Tibial artery (tissue), 4 donors: ENCODE data around the gene PRSS27.

Experiments used
- DNase-seq, 2 donors: peaks; one replicate each; pipeline ENCODE4 v3.0.0-alpha.2; 2019
- H3K27ac ChIP-seq, 2 donors: fragments of 200-600 bp; sonication (generic) in 1 of 2; 1 replicate in 1 of 2; 2 replicates in 1 of 2; pipeline ENCODE4 v1.5.1; 2018 to 2019; ENCODE audit warnings: mild to moderate bottlenecking in 1 of 2
- H3K27me3 ChIP-seq, 2 donors: fragments of 200-600 bp; sonication (generic) in 1 of 2; one replicate each; pipeline versions ENCODE4 v1.5.1 to v1.6.0; 2016 to 2019
- H3K36me3 ChIP-seq, 3 donors: fragments of 200-600 bp; sonication (generic) in 2 of 3; one replicate each; pipeline ENCODE4 v1.5.1; 2016 to 2019; ENCODE audit warnings: mild to moderate bottlenecking in 2 of 3
- H3K4me1 ChIP-seq, 4 donors: fragments of 200-600 bp; sonication (generic) in 2 of 4; 1 replicate in 3 of 4; 2 replicates in 1 of 4; pipeline ENCODE4 v1.5.1; 2016 to 2019
- H3K4me3 ChIP-seq, 2 donors: fragments of 200-600 bp; sonication (generic) in 1 of 2; 1 replicate in 1 of 2; 2 replicates in 1 of 2; pipeline ENCODE4 v1.5.1; 2018 to 2019; ENCODE audit warnings: mild to moderate bottlenecking in 2 of 2
- H3K9me3 ChIP-seq, 3 donors: fragments of 200-600 bp; sonication (generic) in 1 of 3; one replicate each; pipeline ENCODE4 v1.5.1; 2016 to 2019
- intact Hi-C: fragments of 100-400 bp; cut with DNase I; formaldehyde crosslinking; loops from one replicate; pipeline ENCODE4 v1.15.0; 2023; ENCODE audit warnings: low total_unique reads
- TF ChIP-seq, protein P1 (sequence below), 2 experiments: fragments of 200-600 bp in 1 of 2; fragments of 450-650 bp in 1 of 2; IDR thresholded peaks; one replicate each; pipeline ENCODE4 v1.5.1; 2017 to 2019; ENCODE audit warnings: antibody characterized with exemption in 2 of 2, mild to moderate bottlenecking in 1 of 2, moderate library complexity in 1 of 2

The PRSS27 gene

GRCh38 chr16:2767140-2767731, 47.2 kb upstream of the PRSS27 start:
- TF ChIP-seq, protein P1, sequence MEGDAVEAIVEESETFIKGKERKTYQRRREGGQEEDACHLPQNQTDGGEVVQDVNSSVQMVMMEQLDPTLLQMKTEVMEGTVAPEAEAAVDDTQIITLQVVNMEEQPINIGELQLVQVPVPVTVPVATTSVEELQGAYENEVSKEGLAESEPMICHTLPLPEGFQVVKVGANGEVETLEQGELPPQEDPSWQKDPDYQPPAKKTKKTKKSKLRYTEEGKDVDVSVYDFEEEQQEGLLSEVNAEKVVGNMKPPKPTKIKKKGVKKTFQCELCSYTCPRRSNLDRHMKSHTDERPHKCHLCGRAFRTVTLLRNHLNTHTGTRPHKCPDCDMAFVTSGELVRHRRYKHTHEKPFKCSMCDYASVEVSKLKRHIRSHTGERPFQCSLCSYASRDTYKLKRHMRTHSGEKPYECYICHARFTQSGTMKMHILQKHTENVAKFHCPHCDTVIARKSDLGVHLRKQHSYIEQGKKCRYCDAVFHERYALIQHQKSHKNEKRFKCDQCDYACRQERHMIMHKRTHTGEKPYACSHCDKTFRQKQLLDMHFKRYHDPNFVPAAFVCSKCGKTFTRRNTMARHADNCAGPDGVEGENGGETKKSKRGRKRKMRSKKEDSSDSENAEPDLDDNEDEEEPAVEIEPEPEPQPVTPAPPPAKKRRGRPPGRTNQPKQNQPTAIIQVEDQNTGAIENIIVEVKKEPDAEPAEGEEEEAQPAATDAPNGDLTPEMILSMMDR (IDR thresholded peaks at IDR 0.05), result no peak
- H3K27ac ChIP-seq, result no peak overlapping the region
- DNase-seq, result no peak
- H3K27me3 ChIP-seq, result no peaks in the 10 kb centered on the region
- H3K36me3 ChIP-seq, result peaks cover 94 to 100% (median 100%) of the 10 kb centered on the region in 3 donors
- no peak overlapping the region for H3K4me3 ChIP-seq
- H3K9me3 ChIP-seq, result no peaks in the 10 kb centered on the region
- intact Hi-C loops, result no loop called here
- peaks cover 0 to 18% (median 2%) of the 10 kb centered on the region in 4 donors for H3K4me1 ChIP-seq

DNA sequence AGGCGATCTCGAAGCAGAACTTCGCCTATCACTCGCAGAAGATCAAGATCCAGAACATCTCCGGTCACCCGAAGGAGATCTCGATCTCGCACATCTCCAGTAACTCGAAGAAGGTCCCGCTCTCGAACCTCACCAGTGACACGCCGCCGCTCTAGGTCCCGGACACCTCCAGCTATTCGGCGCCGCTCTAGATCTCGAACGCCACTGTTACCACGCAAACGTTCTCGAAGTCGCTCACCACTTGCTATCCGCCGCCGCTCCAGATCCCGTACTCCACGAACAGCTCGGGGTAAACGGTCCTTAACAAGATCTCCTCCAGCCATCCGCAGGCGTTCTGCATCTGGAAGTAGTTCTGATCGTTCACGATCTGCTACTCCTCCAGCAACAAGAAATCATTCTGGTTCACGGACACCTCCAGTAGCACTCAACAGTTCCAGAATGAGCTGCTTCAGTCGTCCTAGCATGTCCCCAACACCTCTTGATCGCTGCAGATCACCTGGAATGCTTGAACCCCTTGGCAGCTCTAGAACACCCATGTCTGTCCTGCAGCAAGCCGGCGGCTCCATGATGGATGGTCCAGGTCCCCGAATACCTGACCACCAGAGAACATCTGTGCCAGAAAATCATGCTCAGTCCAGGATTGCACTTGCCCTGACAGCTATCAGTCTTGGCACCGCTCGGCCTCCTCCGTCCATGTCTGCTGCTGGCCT, 46.6 kb upstream of the PRSS27 start:
- no peak for DNase-seq
- Histone ChIP-seq H3K4me1 (peaks cover 0 to 18% (median 2%) of the 10 kb centered on the region in 4 donors), H3K36me3 (peaks cover 100% of the 10 kb centered on the region in 3 donors), H3K27me3 (no peaks in the 10 kb centered on the region), H3K9me3 (no peaks in the 10 kb centered on the region), H3K4me3 (no peak overlapping the region), H3K27ac (no peak overlapping the region)
- TF ChIP-seq, protein P1 (IDR thresholded peaks at IDR 0.05), result no peak
- intact Hi-C loops, result no loop called here

- H3K36me3 ChIP-seq, result peaks cover 100% of the 10 kb centered on the region in 3 donors
- no peaks in the 10 kb centered on the region for H3K9me3 ChIP-seq
- no peak overlapping the region for H3K4me3 ChIP-seq
- intact Hi-C loops, result no loop called here
- H3K27me3 ChIP-seq, result no peaks in the 10 kb centered on the region
- DNase-seq, result no peak
- peaks cover 0 to 18% (median 2%) of the 10 kb centered on the region in 4 donors for H3K4me1 ChIP-seq
- no peak overlapping the region for H3K27ac ChIP-seq
- TF ChIP-seq, protein P1 (IDR thresholded peaks at IDR 0.05), result no peak
Observed at GRCh38 chr16:2765462-2766404, 45.7 kb upstream of the PRSS27 start.

DNA sequence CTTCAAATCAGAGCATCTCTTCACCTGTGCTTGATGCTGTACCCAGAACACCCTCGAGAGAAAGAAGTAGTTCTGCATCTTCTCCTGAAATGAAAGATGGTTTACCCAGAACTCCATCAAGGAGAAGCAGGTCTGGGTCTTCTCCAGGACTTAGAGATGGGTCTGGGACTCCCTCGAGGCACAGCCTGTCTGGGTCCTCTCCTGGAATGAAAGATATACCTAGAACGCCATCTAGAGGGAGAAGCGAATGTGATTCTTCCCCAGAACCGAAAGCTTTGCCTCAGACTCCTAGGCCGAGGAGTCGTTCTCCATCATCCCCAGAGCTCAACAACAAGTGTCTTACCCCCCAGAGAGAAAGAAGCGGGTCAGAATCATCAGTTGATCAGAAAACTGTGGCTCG, 44.7 kb upstream of the PRSS27 start:
- no peak overlapping the region for H3K27ac ChIP-seq
- DNase-seq, result no peak
- peaks cover 100% of the 10 kb centered on the region in 3 donors for H3K36me3 ChIP-seq
- no peak overlapping the region for H3K4me3 ChIP-seq
- H3K27me3 ChIP-seq, result no peaks in the 10 kb centered on the region
- intact Hi-C loops, result no loop called here
- TF ChIP-seq, protein P1 (IDR thresholded peaks at IDR 0.05), result no peak
- no peaks in the 10 kb centered on the region for H3K9me3 ChIP-seq
- peaks cover 0 to 18% (median 2%) of the 10 kb centered on the region in 4 donors for H3K4me1 ChIP-seq

- peaks cover 100% of the 10 kb centered on the region in 3 donors for H3K36me3 ChIP-seq
- TF ChIP-seq, protein P1 (IDR thresholded peaks at IDR 0.05), result no peak
- peaks cover 0 to 6% (median 0%) of the 10 kb centered on the region in 4 donors for H3K4me1 ChIP-seq
- H3K27me3 ChIP-seq, result no peaks in the 10 kb centered on the region
- H3K27ac ChIP-seq, result no peak overlapping the region
- no peaks in the 10 kb centered on the region for H3K9me3 ChIP-seq
- no peak overlapping the region for H3K4me3 ChIP-seq
- intact Hi-C loops, result no loop called here
- DNase-seq, result no peak
Observed at GRCh38 chr16:2763173-2763572, 43.1 kb upstream of the PRSS27 start.
